Measurements from ENCODE around the gene HSPA1L.
"Not testable (repeated sequence)": the region's sequence is repeated elsewhere in the genome, so short reads cannot be mapped to it uniquely, and the experiment has no call there.

The HSPA1L gene

DNA sequence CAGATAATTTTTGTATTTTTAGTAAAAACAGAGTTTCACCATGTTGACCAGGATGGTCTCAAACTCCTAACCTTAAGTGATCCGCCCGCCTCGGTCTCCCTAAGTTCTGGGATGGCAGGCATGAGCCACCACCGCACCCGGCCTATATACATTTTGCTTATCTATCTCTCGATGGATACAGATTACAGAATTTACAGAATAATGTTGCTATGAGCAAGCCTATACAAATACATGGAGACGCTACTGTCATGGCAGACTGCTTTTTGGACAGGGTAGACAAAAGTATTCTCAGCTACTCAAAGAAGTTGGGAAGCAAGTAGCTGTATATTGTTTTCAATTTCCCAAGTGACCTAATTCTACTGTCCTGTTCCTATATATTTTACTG, 1.6 kb downstream of the HSPA1L start:
- no peak for DNase-seq (ENCODE audit: low spot score)

DNA sequence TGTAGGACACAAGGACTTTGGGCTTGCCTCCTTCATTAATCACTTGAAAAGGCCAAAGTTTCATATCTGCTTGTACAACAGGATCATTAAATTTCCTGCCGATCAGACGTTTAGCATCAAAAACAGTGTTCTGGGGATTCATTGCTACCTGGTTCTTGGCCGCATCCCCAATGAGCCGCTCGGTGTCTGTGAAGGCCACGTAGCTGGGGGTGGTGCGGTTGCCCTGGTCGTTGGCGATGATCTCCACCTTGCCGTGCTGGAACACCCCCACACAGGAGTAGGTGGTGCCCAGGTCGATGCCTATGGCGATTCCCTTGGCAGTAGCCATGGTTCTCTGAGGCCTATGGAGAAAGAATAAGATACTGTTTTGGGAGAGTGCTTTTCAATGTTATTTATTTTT, 3.4 kb downstream of the HSPA1L start:
- no peak for DNase-seq (ENCODE audit: low spot score)

DNA sequence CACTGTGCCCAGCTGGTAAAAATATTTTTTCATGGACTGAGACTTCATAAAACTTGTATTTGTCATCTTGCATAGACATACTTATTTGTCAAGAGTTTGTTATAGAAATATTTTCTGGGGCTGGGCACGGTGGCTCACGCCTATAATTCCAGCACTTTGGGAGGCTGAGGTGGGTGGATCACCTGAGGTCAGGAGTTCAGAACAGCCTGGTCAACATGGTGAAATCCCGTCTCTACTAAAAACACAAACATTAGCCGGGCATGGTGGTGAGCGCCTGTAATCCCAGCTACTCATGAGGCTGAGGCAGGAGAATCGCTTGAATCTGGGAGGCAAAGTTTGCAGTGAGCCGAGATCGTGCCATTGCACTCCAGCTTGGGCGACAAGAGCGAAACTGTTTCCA, 6.5 kb downstream of the HSPA1L start:
- DNase-seq (ENCODE audit: low spot score): not testable (repeated sequence)

DNA sequence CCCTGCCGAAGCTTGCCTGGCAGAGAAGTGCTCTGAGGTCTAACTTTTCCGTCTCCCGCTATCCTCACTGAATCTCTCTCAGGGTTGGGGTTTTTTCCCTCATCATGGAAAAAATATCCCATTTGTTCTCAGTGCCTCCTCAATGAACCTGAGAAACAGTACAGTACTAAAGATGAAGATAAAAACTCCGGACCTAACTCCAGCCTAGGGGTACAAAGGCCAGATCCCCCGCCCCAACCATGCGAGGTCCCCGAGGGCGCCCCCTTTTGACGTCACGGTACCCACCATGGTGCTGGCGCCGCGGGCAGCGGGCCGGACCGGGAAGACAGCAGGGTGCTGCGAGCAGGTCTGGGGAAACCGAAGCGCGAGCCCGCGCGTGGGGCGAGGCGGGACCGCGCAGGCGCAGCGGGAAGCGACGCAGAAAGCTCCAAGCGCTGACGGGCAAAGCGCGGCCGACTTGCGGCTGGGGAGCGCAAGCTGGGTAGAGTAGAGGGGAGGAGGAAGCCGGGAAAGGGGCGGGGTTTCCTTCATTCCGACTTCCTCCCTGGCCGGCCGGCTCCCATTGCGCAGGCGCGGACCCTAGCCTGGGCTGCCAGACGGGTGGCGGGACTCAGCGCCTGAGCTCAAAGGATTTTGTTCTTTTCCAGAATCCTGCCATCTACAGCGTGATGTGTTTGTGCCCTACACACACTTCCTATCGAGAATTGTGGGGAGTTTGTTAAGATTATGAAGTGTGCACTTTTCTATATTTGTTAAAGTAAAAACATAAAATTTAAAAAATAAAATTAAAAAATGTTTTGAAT, 8.4 kb downstream of the HSPA1L start, which contains the start of gene LSM2:
Gene LSM2, minus strand, starts transcription at position 497 of the 803 bp plus-strand sequence. Its CDS starts 209 bp downstream, at position 288.
- DNase-seq (ENCODE audit: low spot score): peak; percentile 99

DNA sequence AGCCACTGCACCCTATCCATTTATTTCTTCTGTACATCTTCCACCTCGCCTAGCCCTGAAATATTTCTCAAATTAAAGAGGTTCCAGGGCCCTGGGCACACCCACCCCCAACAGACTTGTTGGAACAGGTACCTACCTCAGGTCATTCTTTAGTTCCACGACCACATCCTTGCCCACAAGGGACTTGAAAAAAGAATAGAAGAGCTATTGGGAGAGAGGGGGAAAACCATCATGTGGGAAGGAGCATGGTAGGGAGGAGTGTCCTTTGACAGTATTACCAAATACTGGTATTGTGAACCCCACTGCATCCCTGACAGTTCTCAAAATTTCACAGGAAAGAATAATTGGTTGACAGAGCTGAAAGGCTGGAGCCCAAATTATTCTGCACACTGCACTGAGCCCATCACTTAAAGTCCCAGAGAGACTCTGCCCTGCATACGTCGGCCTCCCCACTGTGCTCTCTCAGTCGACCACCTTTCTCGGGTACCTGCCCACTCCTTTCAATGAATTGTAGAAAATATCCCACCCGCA, 9.1 kb downstream of the HSPA1L start:
- no peak for DNase-seq (ENCODE audit: low spot score)

DNA sequence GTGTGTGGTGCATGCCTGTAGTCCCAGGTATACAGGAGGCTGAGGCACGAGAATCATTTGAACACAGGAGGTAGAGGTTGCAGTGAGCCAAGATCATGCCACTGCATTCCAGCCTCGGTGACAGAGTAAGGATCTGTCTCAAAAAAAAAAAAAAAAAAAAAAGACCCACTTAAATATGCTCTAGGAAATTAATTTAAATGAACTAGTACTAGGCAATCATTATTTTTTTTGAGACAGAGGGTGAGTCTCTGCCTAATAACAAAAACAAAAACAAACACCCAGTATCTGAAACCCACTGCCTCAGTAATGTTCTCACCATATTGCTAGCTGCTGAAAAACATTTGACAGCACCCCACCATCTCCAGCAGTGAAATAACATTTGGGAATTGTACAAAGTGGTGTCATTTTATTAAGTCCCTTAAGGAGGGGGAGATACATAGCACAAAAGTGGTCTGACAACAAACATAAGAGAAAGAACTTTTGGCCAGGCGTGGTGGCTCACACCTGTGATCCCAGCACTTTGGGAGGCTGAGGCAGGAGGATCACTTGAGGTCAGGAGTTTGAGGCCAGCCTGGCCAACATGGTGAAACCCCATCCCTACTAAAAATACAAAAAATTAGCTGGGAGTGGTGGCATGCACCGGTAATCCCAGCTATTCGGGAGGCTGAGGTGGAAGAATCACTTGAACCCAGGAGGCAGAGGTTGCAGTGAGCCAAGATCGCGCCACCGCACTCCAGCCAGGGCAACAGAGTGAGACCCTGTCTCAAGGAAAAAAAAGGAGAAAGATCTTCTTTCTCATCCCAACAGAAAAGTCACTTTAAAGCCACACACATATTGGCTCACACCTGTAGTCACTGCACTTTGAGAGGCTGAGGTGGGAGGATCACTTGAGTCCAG, 13.8 kb downstream of the HSPA1L start:
- DNase-seq (ENCODE audit: low spot score): not testable (repeated sequence)

DNA sequence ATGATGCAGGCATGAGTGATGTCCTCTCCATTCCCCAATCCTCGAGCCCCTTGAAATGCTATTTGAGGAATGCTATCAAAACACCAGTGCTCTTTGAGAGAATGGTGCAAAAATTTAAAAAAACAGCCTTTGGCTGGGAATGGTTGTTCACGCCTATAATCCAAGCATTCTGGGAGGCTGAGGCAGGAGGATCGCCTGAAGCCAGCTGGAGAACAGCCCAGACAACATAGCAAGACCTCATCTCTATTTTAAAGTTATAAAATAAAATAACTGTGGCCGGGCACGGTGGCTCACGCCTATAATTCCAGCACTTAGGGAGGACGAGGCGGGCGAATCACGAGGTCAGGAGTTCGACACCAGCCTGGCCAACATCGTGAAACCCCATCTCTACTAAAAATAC, 15.3 kb downstream of the HSPA1L start:
- no peak for DNase-seq (ENCODE audit: low spot score)

DNA sequence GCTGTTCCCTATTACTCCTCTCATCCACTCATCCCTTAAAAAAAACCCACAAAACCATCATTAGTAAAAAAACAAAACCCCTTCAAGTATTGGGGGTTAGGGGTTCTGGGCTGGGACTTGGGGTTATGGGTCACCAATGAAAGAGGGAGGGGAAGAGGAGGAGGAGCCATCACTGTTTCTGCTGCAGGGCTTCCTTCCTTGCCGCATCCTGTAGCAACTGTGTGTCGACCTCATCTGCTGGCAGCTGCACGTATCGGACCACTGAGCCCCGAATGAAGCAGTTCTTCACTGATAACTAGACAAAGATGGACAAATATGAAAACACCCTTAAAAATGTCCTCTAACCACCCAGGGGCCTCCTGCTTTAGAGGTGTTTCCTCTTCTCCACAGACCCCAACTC, 17.5 kb downstream of the HSPA1L start:
- no peak for DNase-seq (ENCODE audit: low spot score)

DNA sequence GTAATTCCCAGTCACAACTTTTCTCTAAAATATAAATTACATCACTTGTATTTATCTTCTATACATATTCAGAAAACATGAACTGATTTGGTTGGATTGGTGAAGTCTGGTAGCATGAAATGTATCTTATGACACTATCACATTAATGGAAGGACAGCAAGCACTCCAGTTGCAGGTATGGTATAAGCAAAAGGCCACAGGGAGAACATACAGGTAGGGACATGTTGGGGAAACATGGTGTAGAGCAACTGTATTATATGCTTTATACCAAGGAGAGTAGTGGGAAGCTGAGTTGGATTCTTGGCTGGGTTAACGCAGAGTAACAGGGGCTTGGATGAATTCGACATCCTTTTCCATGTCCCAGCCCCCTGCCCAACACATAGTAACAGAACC, 18.1 kb downstream of the HSPA1L start:
- no peak for DNase-seq (ENCODE audit: low spot score)

DNA sequence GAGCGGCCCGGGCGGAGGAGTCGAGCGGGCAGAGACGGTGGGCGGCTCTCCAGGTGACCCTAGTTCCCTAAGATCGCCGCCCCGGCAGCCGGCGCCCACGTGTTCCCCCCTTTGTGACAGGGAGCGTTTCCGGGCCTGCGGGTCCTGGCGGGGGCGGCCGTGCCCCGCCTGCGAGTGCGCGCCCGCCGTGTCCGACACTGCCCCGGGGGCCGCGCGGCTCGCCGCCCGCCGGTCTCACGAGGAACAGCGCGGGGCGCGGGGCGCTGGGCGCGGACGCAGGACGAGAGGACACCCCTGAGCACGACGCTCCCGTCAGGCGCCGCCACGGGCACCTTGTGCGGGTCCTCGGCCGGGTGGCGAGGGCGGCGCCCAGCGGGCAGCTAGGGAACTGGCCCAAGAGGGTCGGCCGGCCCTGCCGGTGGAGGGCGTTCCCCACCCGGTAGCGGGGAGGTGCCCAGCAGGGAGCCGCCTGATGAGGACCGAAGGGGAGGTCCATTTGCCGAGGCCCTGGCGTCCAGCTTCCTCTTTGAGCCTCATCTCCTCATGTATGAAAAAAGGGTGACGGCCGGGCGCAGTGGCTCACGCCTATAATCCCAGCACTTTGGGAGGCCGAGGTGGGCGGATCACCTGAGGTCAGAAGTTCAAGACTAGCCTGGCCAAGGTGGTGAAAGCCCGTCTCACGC, 19.3 kb downstream of the HSPA1L start, which contains the start of gene VARS1:
Gene VARS1, minus strand, starts transcription at position 137 of the 683 bp plus-strand sequence. CDS start 535 bp downstream, outside the sequence.
- DNase-seq (ENCODE audit: low spot score): peak; percentile 99

DNA sequence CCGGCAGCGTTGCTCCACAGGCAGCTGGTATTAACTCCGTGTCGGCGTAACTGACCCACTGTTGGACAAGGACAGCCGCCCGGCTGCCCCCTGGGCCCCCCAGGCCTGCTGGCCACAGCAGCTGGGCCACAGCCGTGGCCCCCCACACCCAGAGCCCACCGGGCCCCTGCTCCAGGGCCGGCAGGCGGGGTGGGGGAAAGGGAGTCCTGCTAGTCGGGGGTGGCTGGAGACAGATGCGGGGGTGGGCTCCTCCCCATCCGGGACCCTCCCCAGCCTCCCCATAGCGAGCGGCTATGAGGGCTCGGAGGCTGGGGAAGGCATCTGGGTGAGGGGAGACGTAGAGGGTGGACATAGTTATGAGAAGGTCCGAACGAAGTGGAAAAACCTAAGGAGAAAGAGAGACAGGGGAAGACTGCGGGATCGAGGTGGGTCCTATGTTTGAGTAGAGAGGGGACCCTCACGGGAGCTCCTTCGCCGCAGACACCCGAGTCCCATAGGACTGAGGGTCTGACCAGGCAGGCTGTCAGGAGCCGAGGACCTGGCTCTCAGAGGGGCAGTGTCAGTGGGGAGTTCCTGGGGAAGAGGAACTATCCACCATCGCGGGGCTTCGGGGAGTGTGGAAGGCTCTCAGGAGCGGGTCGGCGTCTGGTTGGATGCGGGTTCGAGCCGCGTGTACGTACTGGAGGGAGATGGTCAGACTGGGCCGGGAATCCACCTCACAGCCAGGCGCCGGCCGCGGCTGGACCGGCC, 20.0 kb downstream of the HSPA1L start:
- peak; percentile 49 for DNase-seq (ENCODE audit: low spot score)

DNA sequence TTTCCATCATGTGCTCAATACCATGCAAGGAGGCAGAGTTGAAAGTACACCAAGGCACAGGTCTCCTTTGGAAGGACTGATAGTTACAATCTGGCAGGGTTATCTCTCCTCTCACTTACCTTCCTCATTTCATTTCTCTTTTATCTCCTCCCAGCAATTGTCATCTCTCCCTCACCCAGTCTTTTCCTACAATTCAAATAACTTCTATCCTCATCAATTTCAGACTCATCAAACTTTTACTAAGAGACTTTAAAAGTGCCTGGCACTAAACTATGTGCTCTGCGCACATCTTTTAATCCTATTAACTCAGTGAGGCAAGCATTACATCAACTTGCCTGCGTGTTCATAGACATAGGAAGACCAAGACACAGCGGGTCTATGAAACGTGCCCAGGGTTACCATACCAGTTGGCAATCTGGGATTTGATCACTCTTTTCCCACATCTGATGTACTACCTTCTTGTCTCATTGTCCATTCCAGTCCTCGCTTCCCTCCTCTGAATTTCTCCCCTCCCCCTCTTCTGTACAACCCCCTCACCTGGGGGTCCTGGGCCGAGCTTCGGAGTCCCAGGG, 20.7 kb downstream of the HSPA1L start:
- DNase-seq (ENCODE audit: low spot score): peak; percentile 33

DNA sequence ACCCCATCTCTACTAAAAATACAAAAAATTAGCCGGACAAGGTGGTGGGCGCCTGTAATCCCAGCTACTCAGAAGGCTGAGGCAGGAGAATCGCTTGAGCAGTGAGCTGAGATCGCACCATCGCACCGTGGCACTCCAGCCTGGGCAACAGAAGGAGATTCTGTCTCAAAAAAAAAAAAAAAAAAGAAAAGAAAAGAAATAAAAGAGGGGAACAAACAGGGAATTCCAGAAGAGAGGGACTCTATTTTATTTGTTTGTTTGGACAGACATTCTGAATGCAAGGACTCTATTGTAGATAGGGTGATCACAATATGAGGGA, 21.2 kb downstream of the HSPA1L start:
- DNase-seq (ENCODE audit: low spot score): not testable (repeated sequence)

DNA sequence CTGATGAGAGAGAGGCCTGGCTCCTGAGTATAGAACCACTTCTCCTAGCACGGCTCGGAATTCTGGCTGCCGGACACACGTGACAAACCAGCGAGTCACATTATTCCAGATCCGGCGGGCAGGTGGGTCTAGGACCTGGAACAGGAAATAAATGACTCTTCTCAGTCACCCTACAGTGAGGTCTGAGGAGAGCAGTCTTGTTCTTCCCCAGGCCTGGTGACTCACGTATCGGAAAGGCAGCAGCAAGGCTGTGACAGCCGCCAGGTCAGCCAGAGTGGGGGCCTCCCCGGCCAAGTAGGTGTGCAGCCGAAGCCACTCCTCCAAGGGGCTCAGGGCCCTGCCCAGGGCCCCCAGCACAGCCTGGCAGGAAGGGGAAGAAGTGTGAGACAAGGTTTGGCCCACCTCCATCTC, 22.3 kb downstream of the HSPA1L start:
- DNase-seq (ENCODE audit: low spot score): peak; percentile 5

DNA sequence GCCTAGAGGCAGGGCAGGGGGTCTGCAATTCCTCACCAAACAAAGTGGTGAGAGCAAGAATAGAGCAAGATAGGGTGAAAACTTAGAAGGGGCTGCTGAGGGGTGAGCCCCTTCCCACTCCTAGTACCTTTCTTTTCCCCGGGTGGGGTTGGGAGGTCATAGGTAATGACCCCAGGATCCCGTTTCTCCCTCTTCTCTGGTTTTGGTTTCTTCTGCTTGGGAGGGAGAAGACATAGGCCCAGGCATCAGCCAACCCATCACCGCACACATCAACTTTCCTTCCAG, 23.1 kb downstream of the HSPA1L start:
- DNase-seq (ENCODE audit: low spot score): no peak

DNA sequence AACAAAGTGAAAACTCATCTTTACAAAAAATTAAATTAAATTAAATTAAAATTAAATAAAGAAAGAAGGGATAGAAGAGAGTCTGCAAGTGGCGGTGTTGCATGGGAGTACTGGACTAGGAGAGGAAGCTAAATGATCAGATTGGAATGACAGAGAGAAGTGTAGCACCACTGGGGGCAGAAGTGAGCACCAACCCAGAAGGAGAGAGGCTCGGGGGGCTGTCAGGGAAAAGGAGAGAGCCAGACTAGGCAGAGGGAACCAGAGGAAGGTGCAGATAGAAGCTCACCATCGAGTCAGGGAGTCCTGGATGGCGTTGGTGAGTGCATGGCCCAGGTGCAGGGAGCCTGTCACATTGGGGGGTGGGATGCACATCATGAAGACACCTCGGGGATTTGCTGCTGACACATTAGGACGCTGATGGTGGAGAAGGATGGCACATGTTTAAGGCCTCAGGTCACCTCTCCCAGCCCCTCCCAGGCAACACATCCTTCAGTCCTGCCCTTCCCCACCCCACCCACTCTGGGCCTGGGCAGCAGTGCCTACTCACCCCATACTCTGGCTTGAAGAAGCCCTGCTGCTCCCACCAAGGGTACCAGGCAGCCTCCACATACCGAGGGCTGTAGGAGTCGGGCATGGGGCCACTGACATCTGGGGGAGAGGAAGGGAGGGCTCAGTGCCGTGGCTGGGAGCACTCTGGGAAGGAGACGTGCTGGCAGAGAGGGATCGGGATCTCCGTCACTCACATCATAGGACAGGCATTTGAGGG, 23.6 kb downstream of the HSPA1L start:
- DNase-seq (ENCODE audit: low spot score): peak; percentile 87

DNA sequence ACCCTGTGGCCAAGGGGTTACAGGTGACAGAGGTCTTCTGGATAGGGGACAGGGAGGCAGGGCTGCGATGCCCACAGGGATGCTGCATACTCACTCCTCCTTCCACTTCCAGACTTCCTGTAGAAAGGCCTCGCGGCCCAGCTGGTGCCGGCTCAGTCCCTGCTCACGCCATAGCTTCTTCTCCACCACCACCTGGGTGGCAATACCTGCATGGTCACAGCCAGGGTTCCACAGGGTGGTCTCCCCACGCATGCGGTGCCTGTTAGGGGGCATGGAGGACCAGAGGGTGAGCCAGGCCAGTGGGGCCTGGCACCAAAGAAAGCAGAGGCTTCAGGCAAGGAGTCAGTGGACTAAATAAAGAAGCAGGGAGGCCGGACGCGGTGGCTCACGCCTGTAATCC, 29.6 kb downstream of the HSPA1L start:
- DNase-seq (ENCODE audit: low spot score): peak; percentile 2

DNA sequence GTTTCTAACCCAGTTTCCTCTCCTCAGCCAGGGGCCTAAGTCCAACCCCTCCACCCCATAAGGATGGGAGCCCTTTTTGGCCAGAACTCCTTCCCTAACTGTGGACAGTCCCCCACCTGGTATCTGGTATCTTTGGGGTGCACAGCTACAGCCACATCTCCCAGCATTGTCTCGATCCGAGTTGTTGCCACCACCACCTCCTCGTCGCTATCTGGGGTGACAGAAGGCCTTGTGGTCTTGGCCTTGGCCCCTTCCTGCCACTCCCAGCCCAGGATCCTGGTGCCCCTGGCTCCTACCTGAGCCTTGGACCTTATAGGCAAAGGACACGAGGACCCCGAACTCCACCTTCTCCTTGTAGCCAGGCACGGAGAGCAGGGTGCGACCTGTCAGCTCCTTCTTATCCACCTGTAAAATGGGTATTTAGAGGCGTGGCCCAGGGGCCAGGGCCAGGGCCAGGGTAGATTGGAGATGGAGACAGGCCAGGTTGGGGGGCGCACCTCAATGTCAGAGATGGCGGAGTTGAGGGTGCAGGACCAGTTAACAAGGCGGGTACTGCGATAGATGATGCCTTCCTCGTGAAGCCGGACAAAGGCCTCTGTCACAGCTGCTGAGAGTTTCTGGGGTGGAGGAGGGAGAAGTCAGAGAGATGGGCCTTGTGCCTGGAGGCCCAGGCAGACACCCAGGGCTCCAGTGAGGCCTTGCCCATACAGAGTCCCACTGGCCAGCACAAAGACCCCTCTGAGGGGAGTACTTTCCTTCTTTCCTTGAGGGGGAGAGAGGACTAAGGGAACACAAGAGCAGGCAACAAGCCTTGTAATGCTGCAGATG, 30.8 kb downstream of the HSPA1L start:
- DNase-seq (ENCODE audit: low spot score): peak; percentile 2

DNA sequence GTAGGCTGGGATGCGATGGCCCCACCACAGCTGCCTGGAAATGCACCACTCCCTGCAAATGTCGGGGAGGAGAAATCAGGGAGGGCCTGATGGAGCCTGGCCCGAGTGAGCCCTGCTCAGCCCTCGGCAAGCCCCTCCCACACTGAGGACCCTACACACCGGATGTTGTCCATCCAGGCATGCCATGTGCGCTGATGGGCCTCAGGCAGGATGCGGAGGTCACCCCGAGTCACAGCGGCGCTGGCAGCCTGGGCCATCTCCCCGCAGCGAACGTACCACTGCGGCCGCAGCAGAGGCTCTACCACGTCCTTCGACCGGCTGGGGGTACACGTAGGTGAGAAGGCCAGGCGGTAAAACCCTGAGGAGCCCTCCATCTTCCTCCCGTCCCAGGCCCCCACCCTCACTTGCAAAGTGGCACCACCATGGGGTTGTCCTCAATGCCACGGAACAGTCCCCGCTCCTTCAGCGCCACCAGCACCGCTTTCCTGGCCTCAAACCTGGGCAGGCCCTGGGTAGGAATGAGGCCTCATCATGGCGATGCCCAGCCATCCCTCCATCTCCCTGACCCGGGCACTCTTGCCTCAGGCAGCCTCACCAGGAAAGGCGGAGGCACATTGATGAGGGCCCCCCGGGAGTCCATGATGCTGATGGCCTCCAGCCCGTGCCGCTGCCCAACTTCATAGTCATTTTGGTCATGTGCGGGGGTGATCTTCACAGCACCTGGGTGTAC, 32.8 kb downstream of the HSPA1L start:
- no peak for DNase-seq (ENCODE audit: low spot score)
